Activated CD4-positive, alpha-beta T cell treated with anti-CD3 and anti-CD28 coated beads for 24 hours (primary cell): ENCODE data around the gene OR2T2.
"Not testable (repeated sequence)": the region's sequence is repeated elsewhere in the genome, so short reads cannot be mapped to it uniquely, and the experiment has no call there.

Experiments used
- DNase-seq, 2 donors: peaks; one replicate each; pipeline ENCODE4 v3.0.0-alpha.2; 2020; ENCODE audit warnings: low read depth in 2 of 2

The OR2T2 gene

GRCh38 chr1:248450466-248451145 lies 5.2 kb downstream of the OR2T2 start:
- DNase-seq: not testable (repeated sequence)

- not testable (repeated sequence) for DNase-seq
These were observed 8.2 kb downstream of the OR2T2 start for GRCh38 chr1:248453619-248454018.

GRCh38 chr1:248455045-248455444 lies 9.6 kb downstream of the OR2T2 start:
- not testable (repeated sequence) for DNase-seq

- not testable (repeated sequence) for DNase-seq
These were observed 11.2 kb downstream of the OR2T2 start for GRCh38 chr1:248456635-248457034.

- DNase-seq: not testable (repeated sequence)
These were observed 13.7 kb downstream of the OR2T2 start for GRCh38 chr1:248459117-248459516.

GRCh38 chr1:248471154-248471553 lies 25.7 kb downstream of the OR2T2 start:
- no peak for DNase-seq

- DNase-seq: not testable (repeated sequence)
These were observed 26.7 kb downstream of the OR2T2 start for GRCh38 chr1:248472111-248472510.

GRCh38 chr1:248473051-248473450 lies 27.6 kb downstream of the OR2T2 start, which contains the start of gene OR2T3:
Gene OR2T3, plus strand, starts transcription at chr1:248473351. Its CDS starts 0 bp downstream, at chr1:248473351.
- DNase-seq: not testable (repeated sequence)

- DNase-seq: not testable (repeated sequence)
These were observed 30.2 kb downstream of the OR2T2 start for GRCh38 chr1:248475660-248476059.

- not testable (repeated sequence) for DNase-seq
These were observed 36.5 kb downstream of the OR2T2 start for GRCh38 chr1:248481686-248482579.

GRCh38 chr1:248488289-248488688 lies 42.9 kb downstream of the OR2T2 start, which contains the start of gene OR2T5:
Gene OR2T5, plus strand, starts transcription at chr1:248488589. Its CDS starts 0 bp downstream, at chr1:248488589.
- DNase-seq: not testable (repeated sequence)

- DNase-seq: not testable (repeated sequence)
These were observed 51.2 kb downstream of the OR2T2 start for GRCh38 chr1:248496661-248497060.

- not testable (repeated sequence) for DNase-seq
These were observed 55.0 kb downstream of the OR2T2 start for GRCh38 chr1:248500305-248501035.
